Dedifferentiated amniotic fluid mesenchymal stem cell (primary cell): Measurements from ENCODE around the gene ANKDD1B.
A peak's percentile ranks its signal among the peaks of the same experiment; 100 is the strongest.

ENCODE experiments used
- DNase-seq: peaks from one replicate; pipeline ENCODE4 v3.0.0-alpha.2; 2016; ENCODE audit errors: extremely low spot score

The ANKDD1B gene

DNA sequence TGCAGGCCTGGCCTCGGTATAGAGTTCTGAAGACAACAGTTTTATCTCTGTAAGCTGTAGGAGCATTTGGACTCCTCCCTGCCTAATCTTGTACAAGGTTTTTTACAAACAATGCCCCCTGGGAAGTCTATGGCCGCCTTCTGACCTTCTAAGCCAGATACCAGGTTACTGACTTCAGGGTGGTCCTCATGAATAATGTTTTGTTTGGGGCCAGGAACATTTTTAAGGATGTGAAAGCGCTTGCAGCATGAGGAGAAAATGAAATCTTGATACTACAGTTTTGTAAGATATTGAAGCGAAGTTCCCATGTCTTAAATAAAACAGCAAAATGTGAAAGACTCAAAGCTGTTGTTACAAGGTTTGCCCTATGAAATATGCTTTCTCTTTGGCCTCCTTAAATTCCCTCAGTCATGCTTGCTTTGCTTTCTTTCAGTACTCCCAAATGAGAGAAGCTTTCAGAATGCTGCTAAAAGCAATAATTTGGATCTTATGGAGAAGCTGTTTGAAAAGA lies 5.2 kb downstream of the ANKDD1B start:
- no peak for DNase-seq

DNA sequence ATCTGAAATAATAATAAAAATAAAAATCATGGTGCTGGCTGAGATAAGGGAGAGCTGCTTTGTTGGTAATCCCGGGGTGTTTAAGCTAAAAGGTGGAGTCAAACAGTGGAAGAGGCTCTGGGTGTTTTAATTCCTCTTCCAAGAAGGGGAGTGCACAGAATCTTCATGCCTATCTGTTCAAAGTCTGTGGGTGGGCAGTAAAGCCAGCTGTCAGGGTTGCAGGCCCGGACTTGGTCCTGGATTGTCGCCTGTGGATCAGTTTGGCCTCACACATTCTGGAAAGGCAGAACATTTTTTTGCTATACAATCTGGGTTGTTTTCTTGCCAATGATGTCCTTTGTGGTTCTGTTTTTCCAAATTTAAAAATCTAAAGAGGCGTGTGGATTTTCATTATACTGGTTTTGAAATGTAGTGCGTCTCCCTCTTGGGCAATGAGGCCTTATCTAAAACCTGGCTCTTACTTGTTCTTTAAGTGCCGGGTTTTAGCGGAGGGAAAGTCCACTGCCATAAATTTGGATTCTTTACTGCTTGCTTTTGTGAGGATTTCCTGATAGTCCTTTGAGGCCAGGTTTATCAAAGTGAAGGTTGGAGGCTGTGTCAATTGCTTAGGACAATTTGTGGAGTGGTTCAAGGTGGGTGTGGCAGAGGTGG lies 5.8 kb downstream of the ANKDD1B start:
- no peak for DNase-seq

DNA sequence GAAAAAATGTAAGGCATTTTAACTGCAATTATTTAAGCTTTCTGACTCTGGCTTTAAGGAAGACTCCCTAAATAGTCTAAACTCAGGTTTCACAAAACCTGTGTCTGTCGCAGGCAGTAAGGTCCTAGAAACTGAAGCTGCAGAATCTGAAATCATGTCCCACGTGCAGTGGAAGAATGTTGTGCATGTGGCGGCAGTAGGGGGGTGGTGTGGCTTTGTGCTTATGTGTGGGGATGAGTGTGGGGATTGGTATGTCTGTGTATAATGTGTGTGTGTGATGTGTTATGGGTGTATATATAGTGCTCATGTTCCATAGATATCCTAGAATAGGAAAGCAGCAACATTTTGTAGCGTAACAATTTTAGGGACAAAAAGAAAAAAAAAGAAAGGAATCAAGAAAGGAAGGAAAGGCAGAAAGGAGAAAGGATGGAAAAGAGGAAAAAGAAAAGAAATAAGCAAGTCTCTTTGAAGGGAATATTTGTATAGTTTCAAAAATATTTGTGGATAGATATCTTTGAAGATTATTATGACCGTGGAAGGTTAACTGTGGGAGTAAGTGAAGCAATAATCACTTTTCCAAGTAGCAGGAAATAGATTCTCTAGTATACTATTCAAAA lies 6.6 kb downstream of the ANKDD1B start:
- DNase-seq = no peak

DNA sequence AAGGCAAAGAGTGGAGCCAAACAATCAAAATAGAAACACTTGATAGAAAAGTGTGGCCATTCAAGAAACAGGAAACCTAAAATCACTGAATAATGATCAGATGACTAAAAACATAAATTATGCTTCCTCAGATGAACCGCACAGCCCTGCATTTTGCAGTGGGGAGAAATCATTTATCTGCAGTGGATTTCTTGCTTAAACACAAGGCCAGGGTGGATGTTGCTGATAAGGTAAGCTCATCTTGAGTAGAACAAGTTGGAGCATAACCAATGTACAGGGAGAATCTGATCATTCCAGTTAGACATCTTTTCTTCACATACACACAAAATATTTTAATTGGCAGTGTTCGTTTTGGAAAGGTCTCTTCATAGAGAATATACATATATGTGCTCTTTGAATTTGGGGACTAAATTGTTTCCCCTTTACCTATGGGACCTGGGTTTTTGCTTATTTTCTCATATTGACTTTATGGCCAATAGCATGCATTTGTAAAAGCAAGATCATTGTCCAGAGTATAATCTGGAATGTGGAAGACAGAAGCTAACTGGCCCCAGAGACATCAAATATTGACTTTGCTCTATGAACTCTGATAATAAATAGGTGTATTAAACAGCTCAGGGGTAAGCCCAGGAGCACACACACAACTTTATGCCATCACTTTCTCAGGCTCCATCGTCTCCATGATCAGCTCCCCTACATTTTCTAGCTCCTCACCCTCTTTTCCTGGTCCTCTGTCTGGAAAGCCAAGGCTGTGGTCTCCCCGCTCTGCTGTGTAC lies 9.1 kb downstream of the ANKDD1B start:
- DNase-seq = no peak

DNA sequence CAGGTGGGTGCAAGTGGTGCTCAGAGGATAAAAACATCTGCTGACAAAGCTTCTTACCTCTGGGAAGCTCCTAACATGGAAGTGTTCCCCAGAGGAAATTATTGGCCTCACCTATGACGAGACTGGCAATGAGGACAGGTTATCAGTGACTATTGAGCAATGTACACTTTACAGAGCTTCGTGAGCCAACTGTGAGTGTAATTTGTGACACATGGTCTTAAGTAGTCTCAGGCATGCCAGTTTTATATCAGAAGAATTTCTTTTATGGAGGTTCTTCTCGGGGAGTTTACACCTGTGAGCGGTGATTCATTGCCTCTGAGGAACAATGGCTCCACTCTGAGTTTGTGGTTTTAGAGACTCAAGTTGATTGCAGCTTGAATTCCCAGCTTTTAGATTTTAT lies 11.3 kb downstream of the ANKDD1B start:
- DNase-seq = no peak

DNA sequence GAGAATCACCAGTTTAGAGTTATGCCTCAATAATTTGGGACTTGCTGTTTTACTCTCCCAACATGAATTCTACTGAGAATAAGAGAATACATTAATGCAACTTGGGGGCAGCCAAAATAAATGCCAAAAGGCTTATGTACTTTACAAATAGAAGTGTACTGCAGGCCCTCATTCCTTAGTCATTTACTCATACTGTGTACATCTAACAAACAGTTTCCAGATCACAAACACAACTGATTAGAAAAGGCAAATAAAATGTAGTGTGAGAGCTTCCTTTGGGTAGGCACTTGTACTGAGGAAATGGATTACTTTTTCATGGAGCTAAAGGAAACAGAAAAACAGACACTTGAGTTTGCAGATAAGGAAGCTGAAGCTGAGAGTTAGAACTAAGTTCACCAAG lies 12.6 kb downstream of the ANKDD1B start:
- peak; percentile 24 for DNase-seq

DNA sequence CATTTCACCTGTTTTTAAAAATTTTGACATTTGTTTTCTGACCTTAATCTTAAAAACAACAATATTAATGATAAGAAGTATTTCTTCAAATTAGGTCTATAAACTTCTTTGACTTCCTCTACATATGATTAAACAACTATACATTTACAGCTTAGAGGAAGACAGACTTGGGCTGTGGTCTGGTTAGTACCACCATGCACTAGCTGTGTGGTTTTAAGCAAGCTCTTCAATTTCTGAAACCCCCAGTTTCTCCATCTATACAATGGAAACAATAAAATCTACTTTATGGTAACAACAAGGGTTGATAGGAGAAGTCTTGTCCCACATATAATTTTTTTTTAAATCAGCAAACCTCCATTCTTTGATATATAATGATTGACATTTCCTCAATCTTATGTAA lies 15.7 kb downstream of the ANKDD1B start:
- no peak for DNase-seq

DNA sequence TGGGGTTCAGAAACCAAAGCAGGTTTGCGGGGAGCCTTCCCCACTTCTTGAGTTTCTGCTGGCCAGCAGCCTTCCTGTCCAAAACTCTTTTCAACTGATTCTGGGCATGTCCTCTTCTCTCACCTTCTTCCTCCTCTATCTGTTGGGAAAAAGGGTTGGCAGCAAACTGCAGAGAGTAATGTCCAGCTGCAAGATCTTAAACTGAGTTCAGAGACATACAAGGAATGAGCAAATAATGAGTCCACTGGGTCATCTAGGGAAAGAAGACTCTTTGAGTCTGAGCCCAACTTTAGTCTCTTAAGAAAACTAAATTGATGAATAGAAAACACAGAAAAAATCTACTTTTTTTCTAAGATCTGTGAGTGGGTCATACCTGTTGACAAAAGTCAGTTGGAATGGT lies 16.5 kb downstream of the ANKDD1B start:
- no peak for DNase-seq

DNA sequence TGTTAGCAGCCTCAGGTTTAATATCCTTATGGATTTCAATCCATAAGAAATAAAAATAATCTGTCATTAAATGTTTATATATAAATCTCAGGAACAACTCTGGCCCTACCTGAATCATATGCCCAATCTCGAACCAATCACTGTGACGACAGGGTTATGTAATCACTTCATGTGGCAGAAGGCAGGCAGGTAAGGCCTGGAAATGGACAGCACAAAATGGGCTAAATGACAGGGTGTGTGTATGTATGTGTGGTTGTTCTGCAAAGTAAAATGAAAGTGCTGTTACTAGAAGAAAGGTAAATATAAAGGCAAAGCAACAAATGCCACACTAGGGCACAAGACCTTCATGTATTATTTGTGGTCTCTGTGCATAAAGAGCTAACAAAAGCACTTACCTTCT lies 19.6 kb downstream of the ANKDD1B start:
- no peak for DNase-seq

DNA sequence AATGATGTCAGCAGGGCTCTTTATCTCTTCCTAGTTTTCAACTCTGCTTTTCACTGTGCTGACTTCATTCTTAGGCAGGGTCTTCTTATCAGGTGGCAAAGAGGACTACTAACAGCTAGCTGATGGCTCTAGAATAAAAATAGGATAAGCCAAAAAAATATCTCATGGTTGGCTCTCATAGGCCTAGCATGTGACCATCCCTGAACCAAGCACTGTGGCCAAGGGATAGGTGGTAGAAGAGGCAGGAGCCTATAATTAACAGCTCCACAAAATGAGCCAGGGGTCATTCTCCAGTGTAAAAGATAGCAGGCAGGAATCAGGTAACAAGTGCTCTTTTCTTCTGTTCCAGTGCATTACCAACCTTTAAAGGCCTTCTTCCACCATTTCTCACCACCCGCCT lies 21.1 kb downstream of the ANKDD1B start:
- DNase-seq = no peak

DNA sequence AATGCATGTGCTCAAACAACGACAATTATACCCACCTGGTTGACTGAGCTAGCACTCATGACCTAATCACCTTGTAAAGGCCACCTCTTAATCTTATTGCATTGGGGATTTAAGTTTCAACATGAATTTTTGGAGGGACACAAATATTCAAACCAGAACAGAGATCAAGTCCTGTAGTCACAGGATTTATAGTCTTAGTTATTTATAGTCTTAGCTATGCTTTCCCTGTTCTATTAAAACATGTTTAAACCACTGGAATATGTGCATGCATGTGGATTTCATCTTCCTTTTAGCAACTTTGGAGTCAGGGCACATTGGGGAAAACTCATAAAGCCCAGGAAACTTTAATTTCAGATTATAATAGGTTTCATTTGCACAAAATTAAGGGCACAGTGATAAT lies 26.7 kb downstream of the ANKDD1B start:
- no peak for DNase-seq

DNA sequence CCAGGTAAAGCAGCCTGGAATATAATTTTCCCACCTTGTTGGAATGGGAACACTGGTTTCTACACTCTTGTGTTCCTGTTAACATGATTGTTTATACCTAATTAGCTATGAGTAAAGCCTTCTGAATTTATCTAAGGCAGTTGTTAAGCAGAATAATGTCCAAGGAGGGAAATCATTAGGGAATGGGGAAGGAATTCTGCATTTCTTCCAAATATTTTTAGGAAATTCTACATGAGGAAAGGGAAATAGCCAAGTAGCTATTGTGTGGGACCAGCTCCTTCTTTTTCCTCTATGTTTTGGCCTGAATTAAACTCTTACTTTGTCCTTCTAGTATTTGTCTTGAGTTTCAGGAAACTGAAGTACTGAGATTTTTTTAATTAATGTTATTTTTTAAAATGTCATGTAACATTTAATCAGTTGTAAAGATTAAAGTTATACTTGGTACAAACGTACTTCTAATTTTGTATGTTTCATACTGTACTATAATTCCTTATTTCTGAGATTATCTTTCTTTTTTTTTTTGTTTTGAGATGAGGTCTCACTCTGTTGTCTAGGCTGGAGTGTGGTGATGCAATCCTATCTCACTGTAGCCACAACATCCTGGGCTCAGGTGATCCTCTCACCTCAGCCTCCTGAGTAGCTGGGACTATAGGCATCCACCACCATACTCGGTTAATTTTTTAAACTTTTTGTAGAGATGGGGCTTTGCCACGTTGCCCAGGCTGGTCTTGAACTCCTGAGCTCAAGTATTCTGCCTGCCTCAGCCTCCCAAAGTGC lies 28.5 kb downstream of the ANKDD1B start:
- DNase-seq = no peak

DNA sequence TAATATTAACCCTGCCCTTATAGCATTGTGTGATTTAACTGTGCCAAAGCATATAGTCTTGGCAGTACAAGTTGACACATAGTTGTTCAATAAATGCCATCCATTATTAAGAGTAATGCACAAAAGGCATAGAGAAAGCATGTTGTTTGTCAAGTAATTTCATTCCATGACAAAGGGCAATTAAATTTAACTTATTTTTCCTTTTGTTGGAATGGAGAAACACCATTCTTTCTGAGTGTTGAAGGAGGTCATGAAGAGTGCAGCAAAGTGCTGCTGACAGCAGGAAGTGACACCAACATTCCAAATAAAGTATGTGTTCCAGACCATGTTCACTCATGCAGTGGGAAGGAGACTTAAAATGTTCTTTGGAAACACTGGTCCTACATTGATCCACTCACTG lies 29.1 kb downstream of the ANKDD1B start:
- no peak for DNase-seq

DNA sequence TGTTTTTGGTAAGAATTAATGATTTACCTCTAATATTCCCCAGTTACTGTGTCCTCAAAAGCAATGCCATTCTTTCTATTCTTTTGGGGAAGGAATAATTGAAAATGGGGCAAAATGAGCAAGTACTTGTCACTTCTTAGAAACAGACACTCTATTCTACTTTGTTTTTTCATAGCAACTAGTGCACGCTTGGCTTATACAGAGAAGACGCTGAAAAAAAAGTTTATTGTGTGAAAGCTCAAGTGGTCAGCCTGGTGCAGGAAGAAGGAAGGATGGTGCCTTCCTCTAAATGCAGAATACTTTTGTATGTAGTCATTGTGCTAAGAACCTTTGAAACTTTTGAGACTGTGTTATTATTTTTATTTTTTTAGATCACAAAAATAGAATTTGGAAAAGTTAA lies 29.6 kb downstream of the ANKDD1B start:
- no peak for DNase-seq

DNA sequence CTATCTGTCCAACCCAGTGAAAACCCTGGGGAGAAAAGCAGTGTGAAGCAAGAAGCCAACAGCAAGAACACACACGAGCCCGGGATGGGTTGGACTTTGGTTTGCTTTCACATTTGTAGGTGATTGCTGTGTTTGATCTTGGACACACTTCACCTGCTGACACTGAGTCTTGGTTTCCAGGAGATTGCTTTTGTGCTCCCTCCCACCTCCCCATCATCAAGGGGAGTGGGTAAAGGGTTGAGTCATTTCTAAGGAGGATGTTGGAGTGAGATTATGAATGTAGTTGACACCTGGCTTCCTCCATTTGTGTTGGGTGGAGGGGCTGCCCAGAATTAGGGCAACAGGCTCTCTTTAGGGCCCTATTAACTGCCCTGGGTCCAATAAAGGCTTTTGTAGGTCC lies 37.5 kb downstream of the ANKDD1B start:
- DNase-seq = no peak

DNA sequence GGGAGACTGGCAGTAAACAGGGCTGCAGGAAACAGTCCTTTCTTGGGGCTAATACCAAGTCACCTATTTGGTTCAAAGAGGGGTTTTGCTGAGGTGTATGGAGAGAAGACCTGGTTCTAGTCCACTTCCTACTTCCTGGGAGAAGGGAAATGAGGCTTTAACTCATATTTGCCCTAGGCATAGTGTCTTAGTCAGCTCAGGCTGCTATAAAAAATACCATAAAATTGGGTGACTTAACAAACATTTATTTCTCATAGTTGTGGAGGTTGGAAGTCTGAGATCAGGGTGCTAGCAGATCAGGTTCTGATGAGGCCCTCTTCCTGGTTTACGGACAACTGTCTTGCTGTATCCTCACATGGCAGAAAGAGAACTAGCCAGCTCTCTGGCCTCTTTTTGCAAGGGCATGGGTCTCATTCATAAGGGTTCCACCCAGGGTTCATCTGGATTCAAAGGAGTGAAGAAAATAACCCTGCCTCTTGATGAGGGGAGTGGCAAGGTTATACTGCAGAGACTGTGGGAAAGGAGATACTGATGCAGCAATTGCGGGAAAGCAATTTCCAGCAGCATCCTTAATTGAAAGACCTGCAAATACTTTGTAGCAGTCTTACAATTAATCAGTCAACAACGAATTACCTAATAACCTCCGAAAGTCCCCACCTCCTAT lies 40.5 kb downstream of the ANKDD1B start:
- DNase-seq = no peak

DNA sequence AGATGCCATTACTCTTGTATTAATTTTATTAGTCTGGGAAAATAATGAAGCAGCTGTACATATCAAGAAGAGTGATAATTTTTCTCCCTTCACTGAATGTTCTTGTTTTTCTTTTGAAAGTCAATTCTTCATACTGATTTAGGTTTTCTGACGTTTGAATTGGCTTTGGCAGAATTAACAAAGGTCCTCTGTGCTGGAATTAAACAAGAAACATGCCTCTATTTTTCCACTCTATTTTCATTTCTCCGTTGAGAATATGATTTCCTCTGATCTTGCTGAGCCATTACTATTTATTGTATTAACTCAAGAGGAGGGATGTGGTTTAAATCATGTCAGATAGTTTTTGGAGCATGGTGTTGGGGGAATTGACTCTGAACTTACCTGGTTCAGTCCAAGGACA lies 42.3 kb downstream of the ANKDD1B start:
- no peak for DNase-seq

DNA sequence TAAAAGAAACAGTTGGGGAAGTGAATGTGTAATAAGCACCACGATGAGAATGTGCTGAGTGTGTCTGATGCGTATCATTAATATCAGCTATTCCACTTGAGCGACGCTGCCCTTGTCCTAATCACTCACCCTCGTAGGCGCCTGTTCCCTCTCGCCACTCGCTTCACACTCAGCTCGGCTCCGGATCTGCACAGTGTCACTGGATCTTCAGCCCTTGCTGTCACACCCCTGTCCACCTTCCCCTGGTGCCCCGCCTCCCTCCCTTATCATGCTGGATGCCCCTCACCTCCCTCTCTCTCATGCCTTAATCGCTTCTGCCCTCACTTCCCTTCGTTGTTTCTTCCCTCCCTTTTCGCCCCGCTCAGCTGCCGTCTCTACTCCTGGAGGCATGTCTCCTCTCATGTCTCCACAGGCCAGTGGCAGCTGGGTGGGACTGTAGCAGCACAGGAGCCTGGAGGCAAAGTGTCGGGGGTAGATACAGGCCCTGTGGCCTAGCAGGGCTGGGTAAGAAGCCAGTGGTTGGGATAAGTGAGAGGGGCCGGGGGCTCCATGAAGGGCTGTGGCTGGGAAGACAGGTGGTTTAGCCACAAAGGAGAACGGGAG lies 43.5 kb downstream of the ANKDD1B start:
- no peak for DNase-seq

DNA sequence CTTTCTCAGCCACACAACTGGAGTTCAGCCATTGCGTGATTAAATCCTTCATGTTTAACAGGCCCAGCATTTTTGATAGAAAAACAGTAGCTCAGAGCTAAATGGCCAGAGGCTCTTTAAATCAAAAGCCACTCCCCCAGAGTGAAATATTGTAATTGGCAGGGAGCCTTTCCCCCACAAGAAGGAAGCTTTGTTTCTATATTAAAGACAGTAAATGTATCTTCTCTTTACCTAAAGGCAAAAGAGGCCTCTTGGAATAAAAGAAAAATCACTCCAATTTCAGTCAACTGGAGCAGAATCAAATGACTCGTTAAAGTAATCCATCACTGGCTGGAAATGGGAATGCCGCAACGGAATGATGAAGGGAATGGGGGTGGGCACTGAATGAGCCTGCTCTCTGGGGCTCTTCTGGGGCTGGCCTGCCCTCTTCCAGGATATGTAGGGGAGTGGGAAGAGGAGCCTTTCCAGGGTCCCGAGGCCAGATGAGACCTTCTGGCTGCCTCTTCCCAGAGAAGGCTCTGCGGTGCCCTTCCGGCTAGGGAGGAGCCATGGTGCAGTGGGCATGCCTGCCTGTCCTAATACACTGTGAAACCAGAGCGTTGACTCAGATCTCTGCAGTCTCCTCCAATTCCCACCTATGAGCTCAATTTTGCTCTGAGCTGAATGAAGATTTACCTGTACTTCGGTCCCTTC lies 45.2 kb downstream of the ANKDD1B start:
- DNase-seq = peak; percentile 32

DNA sequence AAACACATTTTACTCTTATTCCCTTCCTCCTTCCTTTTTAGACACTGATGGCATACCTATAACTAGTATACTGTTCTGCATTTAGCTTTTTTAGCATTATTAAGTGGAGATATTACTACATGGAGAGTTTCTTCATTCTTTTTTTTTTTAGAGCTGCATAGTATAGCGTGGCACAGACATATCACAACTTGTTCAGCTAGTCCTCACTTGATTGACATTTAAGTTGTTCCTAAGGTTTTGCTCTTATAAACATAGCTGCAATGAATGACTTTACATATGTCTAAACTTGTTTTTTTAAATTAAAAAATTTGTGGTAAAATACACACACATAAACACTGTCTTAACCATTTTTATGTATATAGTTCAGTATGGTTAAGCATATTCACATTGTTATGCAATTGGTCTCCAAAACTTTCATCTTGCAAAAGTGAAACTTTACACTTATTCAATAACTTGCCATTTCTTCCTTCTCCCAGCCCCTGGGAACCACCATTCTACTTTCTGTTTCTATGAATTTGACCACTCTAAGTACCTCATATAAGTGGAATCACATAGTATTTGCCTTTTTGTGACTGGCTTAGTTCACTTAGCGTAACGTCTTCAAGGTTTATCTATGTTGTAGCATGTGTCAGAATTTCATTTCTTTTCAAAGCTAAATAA lies 48.7 kb downstream of the ANKDD1B start:
- DNase-seq = no peak
